B cell (primary cell): ENCODE data around the gene CANX. TPM values are rescaled to one million over a fixed set of nuclear protein-coding genes. Genes with fewer than 3 reads are reported as not detected.
A peak's percentile ranks its signal among the peaks of the same experiment; 100 is the strongest.

Source experiments
- ATAC-seq: fragments of 200-7000 bp; cut with Tn5 transposase; one replicate; pipeline ENCODE4 v1.10.0; 2021; ENCODE audit warnings: low read depth, mild to moderate bottlenecking, moderate number of reproducible peaks, moderate library complexity
- CTCF ChIA-PET: fragments of 350-600 bp; sonication (Branson Sonifier 250); formaldehyde crosslinking; loops from one replicate; lab custom pipeline; 2021; ENCODE audit warnings: antibody characterized with exemption, inconsistent platforms; lab: Charles Lee
- POLR2A ChIA-PET: fragments of 350-600 bp; sonication (Branson Sonifier 250); formaldehyde crosslinking; loops from one replicate; lab custom pipeline; 2021; ENCODE audit warnings: antibody characterized with exemption; lab: Charles Lee
- DNase-seq: peaks from one replicate; pipeline ENCODE4 v3.0.0; 2013
- H2AFZ ChIP-seq: 2 replicates; pipeline ENCODE4 v1.6.1; 2012; ENCODE audit warnings: mild to moderate bottlenecking, low read depth, low read length; ENCODE audit not compliant: insufficient read depth, poor library complexity, severe bottlenecking
- H3K27ac ChIP-seq, 2 donors: 1 replicate in 1 of 2; 2 replicates in 1 of 2; pipeline ENCODE4 v1.5.1; 2012 to 2013; ENCODE audit warnings: low read length in 2 of 2, mild to moderate bottlenecking in 2 of 2, moderate library complexity in 1 of 2
- H3K27me3 ChIP-seq, 4 experiments: fragments of 200-600 bp in 1 of 4; sonication (generic) in 1 of 4; replicated peaks in 1 of 4; 1 replicate in 2 of 4; 2 replicates in 2 of 4; pipeline versions ENCODE4 v1.6.1 to v1.7.0; 2013 to 2016; ENCODE audit warnings: low read length in 3 of 4, mild to moderate bottlenecking in 2 of 4, mixed read lengths in 1 of 4, moderate library complexity in 1 of 4; ENCODE audit not compliant: insufficient read depth in 4 of 4, control insufficient read depth in 3 of 4; ENCODE audit errors: control extremely low read depth in 1 of 4
- H3K36me3 ChIP-seq, 2 experiments: replicated peaks in 1 of 2; 1 replicate in 1 of 2; 2 replicates in 1 of 2; pipeline versions ENCODE4 v1.6.1 to v1.7.1; 2013; ENCODE audit warnings: low read length in 1 of 2; ENCODE audit not compliant: insufficient read depth in 2 of 2, control insufficient read depth in 1 of 2; ENCODE audit errors: control extremely low read depth in 1 of 2, extremely low read depth in 1 of 2
- H3K4me1 ChIP-seq, 2 donors: fragments of 200-600 bp in 1 of 2; sonication (generic) in 1 of 2; 1 replicate in 1 of 2; 2 replicates in 1 of 2; pipeline versions ENCODE4 v1.5.1 to v1.6.1; 2013 to 2017; ENCODE audit warnings: low read length in 2 of 2; ENCODE audit not compliant: control insufficient read depth in 2 of 2, insufficient read depth in 2 of 2
- H3K4me2 ChIP-seq: replicated peaks from 2 replicates; pipeline ENCODE3; 2012; ENCODE audit warnings: mild to moderate bottlenecking, low read depth, low read length; ENCODE audit not compliant: poor library complexity, severe bottlenecking
- H3K4me3 ChIP-seq, 5 experiments: fragments of 200-600 bp in 1 of 5; sonication (generic) in 1 of 5; 1 replicate in 3 of 5; 2 replicates in 2 of 5; pipeline versions ENCODE4 v1.5.1 to v1.7.0; 2011 to 2016; ENCODE audit warnings: low read length in 4 of 5, mild to moderate bottlenecking in 4 of 5, low read depth in 2 of 5, control low read depth in 1 of 5, moderate library complexity in 1 of 5; ENCODE audit not compliant: insufficient read depth in 1 of 5; ENCODE audit errors: control extremely low read depth in 1 of 5, extremely low read depth in 1 of 5
- H3K79me2 ChIP-seq: fragments of 200-600 bp; sonication (generic); one replicate; pipeline ENCODE4 v1.6.0; 2016; ENCODE audit warnings: low read length; ENCODE audit not compliant: control insufficient read depth, insufficient read depth
- H3K9ac ChIP-seq: fragments of 200-600 bp; sonication (generic); 2 replicates; pipeline ENCODE4 v1.6.1; 2017; ENCODE audit warnings: mild to moderate bottlenecking, low read length, moderate library complexity
- H3K9me3 ChIP-seq, 3 donors: one replicate each; pipeline versions ENCODE4 v1.6.1 to v1.7.1; 2013; ENCODE audit warnings: low read length in 2 of 3; ENCODE audit not compliant: control insufficient read depth in 2 of 3, insufficient read depth in 1 of 3; ENCODE audit errors: control extremely low read depth in 1 of 3
- H4K20me1 ChIP-seq: 2 replicates; pipeline ENCODE4 v1.6.0; 2012; ENCODE audit warnings: mild to moderate bottlenecking, low read length; ENCODE audit not compliant: insufficient read depth, control insufficient read depth, poor library complexity, severe bottlenecking
- H3K27ac Mint-ChIP-seq: one replicate; pipeline ENCODE4 v1.8.0; 2021; ENCODE audit warnings: mixed read lengths
- H3K27me3 Mint-ChIP-seq: one replicate; pipeline ENCODE4 v1.8.0; 2021; ENCODE audit warnings: mixed read lengths
- H3K4me1 Mint-ChIP-seq: one replicate; pipeline ENCODE4 v1.8.0; 2021; ENCODE audit warnings: mixed read lengths
- H3K4me3 Mint-ChIP-seq: one replicate; pipeline ENCODE4 v1.8.0; 2021; ENCODE audit warnings: mixed read lengths
- H3K9me3 Mint-ChIP-seq: one replicate; pipeline ENCODE4 v1.8.0; 2022; ENCODE audit warnings: mixed read lengths; ENCODE audit not compliant: insufficient read depth
- CTCF ChIP-seq: fragments of 200-600 bp; IDR thresholded peaks from one replicate; pipeline ENCODE4 v1.8.0; 2022; ENCODE audit warnings: antibody characterized with exemption, mild to moderate bottlenecking
- EZH2 ChIP-seq: IDR thresholded peaks from 2 replicates; pipeline ENCODE4 v1.6.1; 2012; ENCODE audit warnings: borderline replicate concordance, low read depth, mild to moderate bottlenecking, moderate library complexity, low read length; ENCODE audit not compliant: insufficient read depth, poor library complexity, severe bottlenecking
- WGBS: methylation state at CpG from one replicate; pipeline ENCODE4 v1.1.5; 2013; ENCODE audit warnings: missing lambda C conversion rate; ENCODE audit not compliant: insufficient coverage; 5-methylcytosine and 5-hydroxymethylcytosine counted together
- intact Hi-C: fragments of 100-400 bp; cut with micrococcal nuclease; formaldehyde crosslinking; loops from one replicate; pipeline ENCODE4 v1.10.0; 2022
- polyA plus RNA-seq: library from polyadenylated mRNA; depleted of rRNA; stranded (reverse); fragments of >200 nt; gene quantifications from 2 replicates; pipeline ENCODE4 v1.2.3, GENCODE V29; 2012
- total RNA-seq, 2 donors: library from RNA; stranded (reverse); fragments of 120-200 nt in 1 of 2; gene quantifications; 1 replicate in 1 of 2; 2 replicates in 1 of 2; pipeline versions ENCODE4 v1.2.3 to v1.2.4, GENCODE V29; 2013 to 2022

The CANX gene
- total and polyA plus RNA-seq, 2 donors (not counting 1 experiment from before 2014, with no cell fraction given), result 21.0 to 179 TPM

- 100% methylated on average over 1 of the region's 4 CpGs for WGBS
- POLR2A ChIA-PET, result no interaction called here
Measured at GRCh38 chr5:179724163-179724562, 25.4 kb downstream of the CANX start.

GRCh38 chr5:179727106-179727505 is 28.3 kb downstream of the CANX start:
- H3K36me3 ChIP-seq, result peaks cover 0 to 70% of the 10 kb centered on the region in 2 experiments
- Mint-ChIP-seq H3K9me3 (no peaks in the 10 kb centered on the region), H3K4me1 (peaks cover 14% of the 10 kb centered on the region), H3K4me3 (no peak overlapping the region), H3K27me3 (no peaks in the 10 kb centered on the region), H3K27ac (no peak overlapping the region)
- ATAC-seq (no peak), DNase-seq (no peak)
- intact Hi-C loops, result no loop called here
- H4K20me1 ChIP-seq, result no peaks in the 10 kb centered on the region
- peaks cover 6% of the 10 kb centered on the region in 2 donors for H3K4me1 ChIP-seq
- no peak overlapping the region for H3K9ac ChIP-seq
- no peak overlapping the region for H3K4me3 ChIP-seq
- no peaks in the 10 kb centered on the region for H3K9me3 ChIP-seq
- no peak overlapping the region for H3K4me2 ChIP-seq
- H2AFZ ChIP-seq, result no peak overlapping the region
- ChIA-PET POLR2A (no interaction called here), CTCF (no interaction called here)
- peak overlapping the region in 1 of 2 donors; percentile 20 for H3K27ac ChIP-seq
- WGBS, result 100% methylated on average over 4 of the region's 6 CpGs
- H3K79me2 ChIP-seq, result peaks cover 4% of the 10 kb centered on the region
- TF ChIP-seq CTCF, result no peak
- no peaks in the 10 kb centered on the region for H3K27me3 ChIP-seq

More at GRCh38 chr5:179724163-179724562, 25.4 kb downstream of the CANX start:
- Histone ChIP-seq H3K27ac (no peak overlapping the region), H4K20me1 (no peaks in the 10 kb centered on the region), H3K4me2 (no peak overlapping the region), H3K27me3 (no peaks in the 10 kb centered on the region), H3K9ac (no peak overlapping the region), H2AFZ (no peak overlapping the region), H3K36me3 (peaks cover 0 to 85% of the 10 kb centered on the region in 2 experiments), H3K9me3 (no peaks in the 10 kb centered on the region), H3K79me2 (peaks cover 14% of the 10 kb centered on the region), H3K4me1 (no peaks in the 10 kb centered on the region), H3K4me3 (no peak overlapping the region)
- H3K9me3 Mint-ChIP-seq, result no peaks in the 10 kb centered on the region
- DNase-seq (no peak), ATAC-seq (no peak)
- no peak for TF ChIP-seq EZH2
- TF ChIP-seq CTCF, result no peak
- intact Hi-C loops, result no loop called here
- no peak overlapping the region for H3K27ac Mint-ChIP-seq
- CTCF ChIA-PET, result no interaction called here
- no peak overlapping the region for H3K4me3 Mint-ChIP-seq
- H3K27me3 Mint-ChIP-seq, result no peaks in the 10 kb centered on the region
- peaks cover 5% of the 10 kb centered on the region for H3K4me1 Mint-ChIP-seq
